NCI-H446 treated with DMSO at 0.1 percent for 48 hours (cell line): ENCODE measurements around the gene TMEM207.

Source experiments
- DNase-seq: peaks from one replicate; lab custom pipeline; 2025; lab: John Stamatoyannopoulos, UW

TMEM207 gene

GRCh38 chr3:190444006-190444405 is 5.7 kb downstream of the TMEM207 start:
- DNase-seq = no peak

DNA sequence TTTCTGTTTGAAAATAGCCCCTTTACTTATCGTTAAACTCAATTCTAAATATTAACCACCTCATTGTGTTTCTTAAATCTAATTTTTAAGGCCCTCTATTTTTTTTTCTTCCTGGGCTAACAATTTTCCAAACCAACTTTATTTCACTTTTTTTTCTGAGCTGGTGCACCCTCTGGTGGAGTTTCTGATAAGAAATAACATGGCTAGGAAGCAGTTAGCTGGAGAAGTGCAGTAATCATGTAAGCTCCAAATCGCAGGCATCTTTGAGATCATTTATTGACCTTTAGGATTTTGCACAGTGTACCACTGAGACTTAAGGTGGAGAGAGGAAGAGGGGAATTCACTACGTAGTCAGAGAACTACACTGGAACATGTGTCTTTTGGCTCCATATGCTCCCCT is 6.4 kb downstream of the TMEM207 start:
- DNase-seq = no peak

DNA sequence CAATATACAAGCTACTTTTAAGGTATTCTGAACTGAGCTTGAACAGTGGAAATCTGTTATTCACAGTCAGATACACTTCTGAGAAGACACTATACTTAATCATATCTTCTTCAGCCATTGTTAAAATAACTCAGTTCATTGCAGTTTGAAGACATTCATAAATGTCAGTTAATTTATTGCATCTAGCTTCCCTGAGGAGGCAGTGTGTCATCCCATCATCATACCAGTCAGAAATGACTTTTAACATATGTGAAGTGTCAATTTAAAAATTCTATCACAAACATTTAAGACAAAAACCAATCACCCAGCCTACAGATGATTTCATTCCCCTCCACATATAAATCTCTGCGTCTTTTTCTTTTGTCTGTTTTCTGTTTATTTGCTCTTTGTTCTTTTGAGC is 7.5 kb downstream of the TMEM207 start:
- no peak for DNase-seq

DNA sequence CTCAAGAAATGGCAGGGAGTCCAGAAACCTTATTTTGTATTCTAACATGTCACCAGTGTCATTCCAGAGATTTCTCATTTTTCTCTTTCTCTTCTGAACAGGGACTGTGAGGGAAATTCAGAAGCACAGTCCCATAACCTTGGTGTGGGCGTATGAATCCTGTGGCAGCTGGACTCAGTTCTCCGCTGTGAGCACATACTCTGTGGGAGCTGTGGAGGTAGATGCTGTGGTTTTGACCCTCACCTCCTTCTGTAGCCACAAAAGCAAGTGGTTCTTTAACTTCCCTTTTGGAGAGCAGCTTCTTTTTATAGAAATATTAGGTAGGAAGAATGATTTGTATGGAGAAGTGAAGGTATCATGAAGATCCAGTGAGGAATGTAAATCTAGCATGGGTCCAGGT is 13.4 kb downstream of the TMEM207 start:
- no peak for DNase-seq

GRCh38 chr3:190435618-190436017 is 14.1 kb downstream of the TMEM207 start:
- no peak for DNase-seq

DNA sequence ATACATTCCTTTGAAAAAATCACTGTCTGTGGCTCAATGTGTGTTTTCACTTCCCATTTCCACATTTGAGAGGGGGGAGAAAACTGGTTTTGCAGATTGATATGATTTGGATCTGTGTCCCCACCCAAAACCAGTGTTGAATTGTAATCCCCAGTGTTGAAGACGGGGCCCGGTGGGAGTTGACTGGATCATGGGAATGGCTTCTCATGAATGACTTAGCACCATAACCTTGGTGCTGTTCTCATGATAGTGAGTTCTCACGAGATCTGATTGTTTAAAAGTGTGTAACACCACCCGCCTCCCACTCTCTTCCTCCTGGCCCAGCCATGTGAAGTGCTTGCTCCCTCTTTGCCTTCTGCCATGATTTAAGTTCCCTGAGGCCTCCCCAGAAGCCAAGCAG is 16.1 kb downstream of the TMEM207 start:
- no peak for DNase-seq

DNA sequence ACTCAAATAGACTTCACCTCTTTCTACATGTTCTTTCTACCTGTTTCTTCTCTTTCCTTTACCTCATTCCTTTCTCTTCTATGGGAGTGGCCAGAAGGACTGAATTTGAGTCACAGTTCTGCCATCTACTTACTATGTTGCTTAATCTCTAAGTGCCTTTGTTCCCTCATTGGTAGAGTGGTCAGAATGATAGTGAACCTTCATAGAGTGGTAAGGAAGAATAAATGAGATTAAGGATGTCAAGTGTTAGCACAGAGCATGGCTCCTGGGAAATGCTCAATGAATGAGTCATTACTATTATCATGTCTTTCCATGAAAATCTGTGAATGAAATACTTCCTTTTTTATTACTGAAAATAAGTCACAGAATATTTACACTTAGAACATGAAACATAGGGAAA is 17.5 kb downstream of the TMEM207 start:
- no peak for DNase-seq

- DNase-seq = no peak
Observed at GRCh38 chr3:190430906-190431305, 18.8 kb downstream of the TMEM207 start.

- no peak for DNase-seq
Observed at GRCh38 chr3:190429681-190430080, 20.0 kb downstream of the TMEM207 start.

- DNase-seq = no peak
Observed at GRCh38 chr3:190426806-190427507, 22.7 kb downstream of the TMEM207 start.

DNA sequence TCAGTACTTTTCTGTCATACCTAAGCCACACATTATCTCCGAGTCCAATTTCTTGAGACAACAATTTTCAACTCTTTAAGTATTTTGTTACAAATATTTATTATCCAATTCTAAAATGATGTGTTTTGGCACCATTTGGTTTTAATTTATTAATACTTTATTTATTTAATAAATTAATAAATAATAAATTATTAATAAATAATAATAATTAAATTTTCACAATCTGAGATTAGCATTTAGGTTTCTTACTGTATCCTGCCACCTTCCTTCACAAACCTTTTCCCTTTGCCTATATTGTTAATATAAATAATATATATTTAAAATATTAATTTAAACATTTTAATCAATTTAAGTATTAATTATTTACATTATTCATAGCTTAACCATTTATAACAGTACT is 23.9 kb downstream of the TMEM207 start:
- DNase-seq = no peak

DNA sequence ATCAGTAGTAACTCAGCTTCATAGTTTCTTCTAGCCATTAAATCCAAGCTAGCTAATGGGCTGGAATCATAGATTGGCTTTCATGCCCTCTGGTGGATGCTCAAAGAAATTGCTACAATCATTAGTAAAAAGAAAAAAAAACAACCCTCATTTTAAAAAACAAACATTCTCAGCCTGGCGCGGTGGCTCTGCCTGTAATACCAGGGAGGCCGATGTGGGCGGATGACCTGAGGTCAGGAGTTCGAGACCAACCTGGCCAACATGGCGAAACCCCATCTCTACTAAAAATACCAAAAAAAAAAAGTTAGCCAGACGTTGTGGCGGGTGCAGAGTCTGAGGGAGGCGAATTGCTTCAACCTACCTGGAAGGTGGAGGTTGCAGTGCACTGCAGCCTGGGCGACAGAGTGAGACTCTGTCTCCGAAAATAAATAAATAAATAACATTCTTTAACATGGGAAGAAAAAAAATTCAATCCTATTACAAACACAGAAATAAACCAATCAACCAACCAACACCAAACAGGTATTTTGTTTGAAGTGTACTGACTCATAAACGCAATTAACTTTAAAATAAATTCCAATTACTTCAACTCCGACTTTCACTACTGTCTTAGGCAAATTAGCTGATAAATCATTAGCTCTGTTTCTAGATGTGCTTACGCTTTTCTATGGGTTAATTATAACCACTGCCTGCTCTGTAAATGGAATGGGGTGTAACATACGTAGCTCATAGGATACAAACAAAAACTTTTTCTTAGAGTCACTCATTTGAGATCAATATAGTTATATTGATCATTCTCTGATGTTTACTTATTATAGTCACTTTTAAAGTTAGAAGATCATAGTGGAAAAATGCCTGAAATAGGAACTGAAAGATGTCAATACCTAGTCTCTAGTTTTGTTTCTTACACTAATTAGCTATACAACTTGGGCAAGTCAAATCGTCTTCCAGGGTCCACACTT is 24.9 kb downstream of the TMEM207 start:
- peak; percentile 42 for DNase-seq

GRCh38 chr3:190424108-190424477 is 25.6 kb downstream of the TMEM207 start:
- no peak for DNase-seq

- DNase-seq = no peak
Observed at GRCh38 chr3:190414297-190414696, 35.4 kb downstream of the TMEM207 start.

- DNase-seq = no peak
Observed at GRCh38 chr3:190404715-190405114, 45.0 kb downstream of the TMEM207 start.

- no peak for DNase-seq
Observed at GRCh38 chr3:190401963-190402362, 47.7 kb downstream of the TMEM207 start.

DNA sequence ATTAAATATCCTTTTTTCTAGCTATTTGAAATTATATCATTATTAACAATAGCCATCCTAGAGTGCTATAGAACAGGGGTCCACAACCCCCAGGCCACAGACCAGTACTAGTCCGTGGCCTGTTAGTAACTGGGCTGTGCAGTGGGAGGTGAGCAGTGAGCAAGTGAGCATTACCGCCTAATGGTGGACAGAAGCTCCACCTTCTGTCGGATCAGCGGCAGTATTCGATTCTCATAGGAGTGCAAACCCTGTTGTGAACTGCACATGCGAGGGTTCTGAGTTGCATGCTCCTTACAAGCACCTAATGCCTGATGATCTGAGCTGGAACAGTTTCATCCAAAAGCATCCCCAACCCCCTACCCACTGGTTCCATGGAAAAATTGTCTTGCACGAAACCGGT is 50.0 kb downstream of the TMEM207 start:
- no peak for DNase-seq

DNA sequence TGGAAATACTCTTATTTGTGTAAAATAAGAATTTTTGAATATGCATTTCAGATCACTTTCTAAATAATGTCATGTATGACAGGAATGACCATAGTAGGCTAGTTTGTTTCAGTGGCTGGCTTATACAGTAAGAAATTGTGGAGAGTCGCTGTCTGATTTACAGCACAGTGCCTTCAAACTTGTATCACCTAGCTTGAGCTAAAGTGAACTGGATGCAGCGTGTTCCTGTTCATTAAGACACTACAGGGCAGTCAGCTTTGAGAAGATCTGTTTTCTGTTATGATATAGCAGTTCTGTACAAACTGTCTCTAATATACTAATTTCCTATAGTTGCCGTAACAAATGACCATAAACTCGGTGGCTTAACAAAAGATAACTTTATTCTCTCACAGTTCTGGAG is 51.8 kb downstream of the TMEM207 start:
- DNase-seq = no peak

DNA sequence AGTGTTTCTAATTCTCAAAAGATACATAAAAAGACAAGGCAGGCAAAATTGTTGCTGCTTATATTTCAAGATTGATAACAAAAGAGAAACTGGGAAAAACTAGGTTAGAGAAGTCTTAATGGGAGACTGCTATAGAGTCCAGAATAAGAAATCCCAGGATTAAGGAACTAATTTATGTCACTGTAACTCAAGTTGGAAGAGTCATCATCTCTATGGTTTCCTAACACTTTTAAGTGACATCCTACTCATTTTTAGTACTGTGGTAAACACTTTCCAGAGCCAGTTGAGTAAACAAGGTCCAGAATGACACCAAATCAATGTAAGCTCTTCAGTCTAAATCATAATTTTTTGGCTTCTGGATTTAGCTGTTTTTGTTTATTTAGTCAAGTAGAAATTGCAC is 53.7 kb downstream of the TMEM207 start:
- DNase-seq = no peak

- DNase-seq = no peak
Observed at GRCh38 chr3:190388703-190389102, 61.0 kb downstream of the TMEM207 start.

DNA sequence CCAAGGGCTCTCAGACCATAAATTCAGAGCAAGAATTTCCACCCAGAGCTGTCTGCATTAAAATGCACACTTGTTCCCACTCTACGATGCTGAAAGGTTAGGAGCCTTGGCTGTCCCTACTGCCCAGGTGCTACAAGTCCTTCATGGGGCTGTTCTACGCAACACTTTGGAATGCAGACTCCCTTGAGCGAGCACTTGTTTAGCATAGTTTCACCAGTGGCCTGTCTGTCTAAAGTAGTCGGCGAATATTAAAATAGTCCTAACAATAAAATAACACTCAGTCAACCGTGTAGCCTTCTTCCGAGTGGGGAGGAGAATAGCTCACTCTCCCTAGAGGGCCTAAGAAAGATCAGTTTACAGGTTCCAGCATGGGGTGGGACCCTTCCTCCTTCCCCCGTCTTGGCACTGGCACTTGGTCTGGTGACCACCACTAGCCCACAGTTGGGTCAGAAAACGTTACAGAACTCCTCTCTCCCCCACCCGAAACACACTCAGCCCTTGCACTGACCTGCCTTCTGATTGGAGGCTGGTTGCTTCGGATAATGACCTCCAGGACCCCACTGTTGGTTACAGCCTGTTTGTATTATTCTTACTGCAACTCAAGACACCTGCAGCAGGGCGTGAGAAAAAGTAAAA is 62.0 kb downstream of the TMEM207 start, which contains the start of gene CLDN16:
Gene CLDN16 (plus strand): TSS at position 586 of the 636 bp plus-strand sequence. CDS start 167 bp downstream, outside the sequence.
- DNase-seq = no peak
